Lower leg skin (tissue), 4 donors: ENCODE data around the gene TSC22D3. TPM values are rescaled to one million over a fixed set of nuclear protein-coding genes. Genes with fewer than 3 reads are reported as not detected.

ENCODE experiments used
- DNase-seq, 2 donors: peaks; one replicate each; pipeline ENCODE4 v3.0.0-alpha.2; 2019; ENCODE audit warnings: low spot score in 2 of 2
- H3K4me3 ChIP-seq: fragments of 200-600 bp; sonication (generic); 2 replicates; pipeline ENCODE4 v1.5.1; 2017; ENCODE audit warnings: mild to moderate bottlenecking, low read depth; ENCODE audit not compliant: poor library complexity, severe bottlenecking
- CTCF ChIP-seq, 3 donors: fragments of 450-650 bp; IDR thresholded peaks; one replicate each; pipeline ENCODE4 v1.5.1; 2016; ENCODE audit warnings: antibody characterized with exemption in 3 of 3, mild to moderate bottlenecking in 3 of 3, moderate library complexity in 2 of 3
- POLR2A ChIP-seq, 2 donors: fragments of 450-650 bp; IDR thresholded peaks; one replicate each; pipeline ENCODE4 v1.6.1; 2016 to 2017; ENCODE audit warnings: antibody characterized with exemption in 2 of 2, mild to moderate bottlenecking in 1 of 2, moderate library complexity in 1 of 2
- WGBS, 2 donors: methylation state at CpG; one replicate each; pipeline ENCODE4 v1.1.5; 2018; 5-methylcytosine and 5-hydroxymethylcytosine counted together
- intact Hi-C: fragments of 100-400 bp; cut with DNase I; formaldehyde crosslinking; loops from one replicate; pipeline ENCODE4 v1.15.0; 2023; ENCODE audit warnings: low total_unique reads
- total RNA-seq, 4 donors: library from RNA; depleted of rRNA; stranded (reverse); fragments of >200 nt; gene quantifications; one replicate each; pipeline ENCODE4 v1.1.0, GENCODE V29; 2016

TSC22D3 gene
- total RNA-seq, 4 donors from 2014 or later = 474 to 1,005 (median 756) TPM

- no peak overlapping the region for H3K4me3 ChIP-seq
- WGBS, 2 donors = 72 to 78% methylated on average over 9 of the region's 9 CpGs
- DNase-seq = no peak
- intact Hi-C loops = no loop called here
- TF ChIP-seq POLR2A (IDR thresholded peaks at IDR 0.05) (no peak), CTCF (IDR thresholded peaks at IDR 0.05) (no peak)
Observed at GRCh38 chrX:107726816-107727534, 48.6 kb downstream of the TSC22D3 start.

- no peak for DNase-seq
- TF ChIP-seq POLR2A (IDR thresholded peaks at IDR 0.05) = no peak
- TF ChIP-seq CTCF (IDR thresholded peaks at IDR 0.05) = no peak
- intact Hi-C loops = no loop called here
- 59 to 63% methylated on average over 9 of the region's 9 CpGs for WGBS, 2 donors
- H3K4me3 ChIP-seq = no peak overlapping the region
Observed at GRCh38 chrX:107725761-107726555, 49.6 kb downstream of the TSC22D3 start.

- H3K4me3 ChIP-seq = no peak overlapping the region
- intact Hi-C loops = no loop called here
- 59 to 76% methylated on average over 3 of the region's 3 CpGs for WGBS, 2 donors
Observed at GRCh38 chrX:107724653-107725052, 50.9 kb downstream of the TSC22D3 start.

GRCh38 chrX:107723511-107723910 is 52.1 kb downstream of the TSC22D3 start:
- no peak for TF ChIP-seq POLR2A (IDR thresholded peaks at IDR 0.05)
- no peak for TF ChIP-seq CTCF (IDR thresholded peaks at IDR 0.05)
- intact Hi-C loops = no loop called here
- no peak overlapping the region for H3K4me3 ChIP-seq
- WGBS, 2 donors = 65 to 69% methylated on average over 3 to 4 of the region's 4 CpGs
- no peak for DNase-seq

More at GRCh38 chrX:107724653-107725052, 50.9 kb downstream of the TSC22D3 start:
- no peak for DNase-seq
- TF ChIP-seq CTCF (IDR thresholded peaks at IDR 0.05) = no peak
- TF ChIP-seq POLR2A (IDR thresholded peaks at IDR 0.05) = no peak

GRCh38 chrX:107721966-107722707 is 53.5 kb downstream of the TSC22D3 start:
- WGBS, 2 donors = 70 to 79% methylated on average over 5 of the region's 5 CpGs
- no peak for DNase-seq
- no peak for TF ChIP-seq CTCF (IDR thresholded peaks at IDR 0.05)
- H3K4me3 ChIP-seq = no peak overlapping the region
- intact Hi-C loops = no loop called here
